Endometrial microvascular endothelial cells (primary cell): Measurements from ENCODE around the gene MTF2. TPM values are rescaled to one million over a fixed set of nuclear protein-coding genes. Genes with fewer than 3 reads are reported as not detected.
"Not testable (repeated sequence)": the region's sequence is repeated elsewhere in the genome, so short reads cannot be mapped to it uniquely, and the experiment has no call there.

Experiments used
- in situ Hi-C: cut with HindIII; loops from 2 replicates; pipeline ENCODE4 v1.10.0; 2017; ENCODE audit warnings: low sequenced_read_pairs, low pct_unique_long_range_greater_than_20kb; ENCODE audit errors: inconsistent ontology term
- total RNA-seq: library from RNA; depleted of rRNA; stranded (reverse); fragments of >200 nt; gene quantifications from one replicate; pipeline ENCODE4 v1.2.3, GENCODE V29; 2015; ENCODE audit errors: inconsistent ontology term

MTF2 gene
- 13.8 TPM for total RNA-seq

GRCh38 chr1:93078986-93079654 lies at the start of gene MTF2:
MTF2 (plus strand) TSS chr1:93079283; CDS start chr1:93079527, 244 bp downstream.
- in situ Hi-C loops: no loop called here

- in situ Hi-C loops: no loop called here
Measured at GRCh38 chr1:93029317-93029716, 49.8 kb upstream of the MTF2 start.

GRCh38 chr1:93030191-93030590 lies 48.9 kb upstream of the MTF2 start:
- in situ Hi-C loops: not testable (repeated sequence)

GRCh38 chr1:93031711-93032110 lies 47.4 kb upstream of the MTF2 start:
- in situ Hi-C loops: no loop called here

- in situ Hi-C loops: no loop called here
Measured at GRCh38 chr1:93033029-93033428, 46.1 kb upstream of the MTF2 start.

GRCh38 chr1:93033785-93034184 lies 45.3 kb upstream of the MTF2 start:
- in situ Hi-C loops: no loop called here

GRCh38 chr1:93034397-93034796 lies 44.7 kb upstream of the MTF2 start:
- in situ Hi-C loops: no loop called here

GRCh38 chr1:93036672-93037071 lies 42.4 kb upstream of the MTF2 start:
- in situ Hi-C loops: no loop called here

GRCh38 chr1:93042187-93043056 lies 36.7 kb upstream of the MTF2 start:
- in situ Hi-C loops: no loop called here

- in situ Hi-C loops: no loop called here
Measured at GRCh38 chr1:93043057-93043557, 36.0 kb upstream of the MTF2 start.

GRCh38 chr1:93047618-93048017 lies 31.5 kb upstream of the MTF2 start:
- in situ Hi-C loops: no loop called here

- in situ Hi-C loops: no loop called here
Measured at GRCh38 chr1:93051961-93052360, 27.1 kb upstream of the MTF2 start.

GRCh38 chr1:93056214-93056613 lies 22.9 kb upstream of the MTF2 start:
- in situ Hi-C loops: no loop called here

GRCh38 chr1:93056649-93057048 lies 22.4 kb upstream of the MTF2 start:
- in situ Hi-C loops: no loop called here

GRCh38 chr1:93061895-93062792 lies 16.9 kb upstream of the MTF2 start:
- in situ Hi-C loops: no loop called here

GRCh38 chr1:93076268-93076667 lies 2.8 kb upstream of the MTF2 start:
- in situ Hi-C loops: no loop called here

- in situ Hi-C loops: no loop called here
Measured at GRCh38 chr1:93078203-93078602, 880 bp upstream of the MTF2 start.

GRCh38 chr1:93078638-93078985 lies 471 bp upstream of the MTF2 start:
- in situ Hi-C loops: no loop called here

GRCh38 chr1:93079685-93080141 lies 630 bp downstream of the MTF2 start:
- in situ Hi-C loops: no loop called here
